NCI-H526 (cell line): Measurements from ENCODE around the gene GLIS1.

ENCODE experiments used
- DNase-seq, 2 experiments: peaks; one replicate each; lab custom pipeline; 2025; lab: John Stamatoyannopoulos, UW

Gene GLIS1

GRCh38 chr1:53593758-53594380 lies 145.1 kb downstream of the GLIS1 start:
- peak; percentile 72 to 90 for DNase-seq

- DNase-seq, result no peak
Observed at GRCh38 chr1:53592985-53593757, 145.8 kb downstream of the GLIS1 start.

GRCh38 chr1:53592521-53592982 lies 146.4 kb downstream of the GLIS1 start:
- DNase-seq, result peak in 1 of 2 experiments; percentile 21

GRCh38 chr1:53591924-53592323 lies 147.0 kb downstream of the GLIS1 start:
- DNase-seq, result no peak

GRCh38 chr1:53590531-53591515 lies 148.1 kb downstream of the GLIS1 start:
- DNase-seq, result no peak

GRCh38 chr1:53590104-53590503 lies 148.9 kb downstream of the GLIS1 start:
- no peak for DNase-seq

GRCh38 chr1:53589043-53589887 lies 149.7 kb downstream of the GLIS1 start:
- no peak for DNase-seq

GRCh38 chr1:53588053-53588779 lies 150.7 kb downstream of the GLIS1 start:
- DNase-seq, result no peak

- no peak for DNase-seq
Observed at GRCh38 chr1:53587252-53587988, 151.5 kb downstream of the GLIS1 start.

GRCh38 chr1:53586765-53587164 lies 152.2 kb downstream of the GLIS1 start:
- no peak for DNase-seq

GRCh38 chr1:53585565-53585964 lies 153.4 kb downstream of the GLIS1 start:
- no peak for DNase-seq

- DNase-seq, result no peak
Observed at GRCh38 chr1:53585129-53585528, 153.8 kb downstream of the GLIS1 start.

GRCh38 chr1:53584777-53585107 lies 154.2 kb downstream of the GLIS1 start:
- no peak for DNase-seq

- no peak for DNase-seq
Observed at GRCh38 chr1:53583868-53584776, 154.8 kb downstream of the GLIS1 start.

GRCh38 chr1:53583021-53583867 lies 155.7 kb downstream of the GLIS1 start:
- DNase-seq, result no peak

- DNase-seq, result peak in 1 of 2 experiments; percentile 42
Observed at GRCh38 chr1:53582211-53583020, 156.5 kb downstream of the GLIS1 start.

- DNase-seq, result no peak
Observed at GRCh38 chr1:53581476-53581875, 157.5 kb downstream of the GLIS1 start.
